Measurements from ENCODE around the gene PIH1D1.

GRCh38 chr19:49415102-49415809 lies 36.4 kb downstream of the PIH1D1 start:
- TF ChIP-seq CTCF (IDR thresholded peaks at IDR 0.05) = no peak
- no peak for TF ChIP-seq POLR2A (IDR thresholded peaks at IDR 0.05)

Data from right lobe of liver (tissue), 4 donors.